Thyroid gland (tissue), 4 donors: Measurements from ENCODE around the gene LONRF3.

Experiments
- POLR2A ChIP-seq, 2 donors: fragments of 450-650 bp; IDR thresholded peaks; one replicate each; pipeline ENCODE4 v1.6.1; 2017; ENCODE audit warnings: antibody characterized with exemption in 2 of 2, mild to moderate bottlenecking in 2 of 2, moderate library complexity in 1 of 2
- TF ChIP-seq, protein P1 (sequence below), 6 experiments: fragments of 200-600 bp in 3 of 6; fragments of 450-650 bp in 3 of 6; sonication (generic) in 3 of 6; IDR thresholded peaks; one replicate each; pipeline ENCODE4 v1.5.1; 2016 to 2019; ENCODE audit warnings: antibody characterized with exemption in 6 of 6, mild to moderate bottlenecking in 2 of 6, inconsistent platforms in 1 of 6, moderate library complexity in 1 of 6

DNA sequence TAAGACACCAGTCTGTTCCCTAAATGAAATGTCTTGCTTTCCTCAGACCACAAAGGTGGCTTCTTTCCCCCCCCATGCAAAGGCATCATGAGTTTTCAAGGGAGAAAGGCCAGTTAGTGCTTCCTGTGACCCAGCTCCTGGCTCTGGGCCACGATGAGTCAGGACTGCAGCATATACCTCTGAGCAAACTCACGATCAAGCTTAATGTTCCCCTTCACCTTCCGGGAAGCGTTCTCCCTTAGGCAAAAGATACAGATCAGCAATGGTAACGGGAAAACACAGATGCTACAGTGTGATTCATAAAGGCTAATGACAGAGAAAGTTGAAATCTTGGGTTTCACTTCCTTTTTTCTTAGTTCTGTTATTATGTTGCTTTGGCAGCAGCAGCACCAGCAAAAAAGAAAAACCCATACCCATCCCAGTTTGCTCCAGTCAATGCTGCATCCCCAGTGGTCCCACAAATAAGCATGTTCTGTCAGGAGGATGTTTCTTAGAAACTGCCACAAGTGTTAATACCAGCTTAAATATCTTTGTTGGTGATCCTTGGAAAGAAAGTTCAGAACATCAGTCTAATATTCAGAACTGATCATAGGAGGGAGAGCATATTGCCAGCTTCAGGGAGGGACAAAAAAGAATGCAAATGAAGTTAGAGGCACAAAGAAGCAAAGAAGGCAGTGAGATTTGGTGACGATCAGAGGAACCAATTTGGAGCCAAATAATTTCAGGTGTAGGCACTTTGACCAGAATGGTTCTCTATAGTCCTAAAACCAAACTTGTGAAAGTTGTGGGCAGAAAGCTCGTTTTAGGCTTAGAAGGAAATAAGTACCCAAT is 41.2 kb downstream of the LONRF3 start:
- TF ChIP-seq, protein P1, sequence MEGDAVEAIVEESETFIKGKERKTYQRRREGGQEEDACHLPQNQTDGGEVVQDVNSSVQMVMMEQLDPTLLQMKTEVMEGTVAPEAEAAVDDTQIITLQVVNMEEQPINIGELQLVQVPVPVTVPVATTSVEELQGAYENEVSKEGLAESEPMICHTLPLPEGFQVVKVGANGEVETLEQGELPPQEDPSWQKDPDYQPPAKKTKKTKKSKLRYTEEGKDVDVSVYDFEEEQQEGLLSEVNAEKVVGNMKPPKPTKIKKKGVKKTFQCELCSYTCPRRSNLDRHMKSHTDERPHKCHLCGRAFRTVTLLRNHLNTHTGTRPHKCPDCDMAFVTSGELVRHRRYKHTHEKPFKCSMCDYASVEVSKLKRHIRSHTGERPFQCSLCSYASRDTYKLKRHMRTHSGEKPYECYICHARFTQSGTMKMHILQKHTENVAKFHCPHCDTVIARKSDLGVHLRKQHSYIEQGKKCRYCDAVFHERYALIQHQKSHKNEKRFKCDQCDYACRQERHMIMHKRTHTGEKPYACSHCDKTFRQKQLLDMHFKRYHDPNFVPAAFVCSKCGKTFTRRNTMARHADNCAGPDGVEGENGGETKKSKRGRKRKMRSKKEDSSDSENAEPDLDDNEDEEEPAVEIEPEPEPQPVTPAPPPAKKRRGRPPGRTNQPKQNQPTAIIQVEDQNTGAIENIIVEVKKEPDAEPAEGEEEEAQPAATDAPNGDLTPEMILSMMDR (IDR thresholded peaks at IDR 0.05), result no peak
- TF ChIP-seq POLR2A (IDR thresholded peaks at IDR 0.05), result no peak
